Thymus (tissue), 14 donors: ENCODE data around the gene HSFX2. TPM values are rescaled to one million over a fixed set of nuclear protein-coding genes. Genes with fewer than 3 reads are reported as not detected.
A peak's percentile ranks its signal among the peaks of the same experiment; 100 is the strongest.
"Not testable (repeated sequence)": the region's sequence is repeated elsewhere in the genome, so short reads cannot be mapped to it uniquely, and the experiment has no call there.

Experiments used
- DNase-seq, 9 donors: peaks; one replicate each; pipeline ENCODE4 v3.0.0-alpha.2; 2013; ENCODE audit warnings: low spot score in 9 of 9, low read depth in 6 of 9, missing footprints in 1 of 9
- H3K27ac ChIP-seq, 2 donors: one replicate each; pipeline ENCODE4 v1.5.1; 2013; ENCODE audit warnings: control low read depth in 1 of 2, low read depth in 1 of 2, low read length in 1 of 2, mild to moderate bottlenecking in 1 of 2, moderate library complexity in 1 of 2
- H3K27me3 ChIP-seq, 2 donors: one replicate each; pipeline ENCODE4 v1.5.1; 2013; ENCODE audit warnings: low read length in 1 of 2; ENCODE audit not compliant: control insufficient read depth in 2 of 2, insufficient read depth in 1 of 2
- H3K36me3 ChIP-seq, 2 donors: one replicate each; pipeline ENCODE4 v1.5.1; 2013; ENCODE audit warnings: low read length in 1 of 2, mild to moderate bottlenecking in 1 of 2, moderate library complexity in 1 of 2; ENCODE audit not compliant: control insufficient read depth in 2 of 2, insufficient read depth in 2 of 2
- H3K4me1 ChIP-seq, 2 donors: one replicate each; pipeline ENCODE4 v1.5.1; 2013; ENCODE audit warnings: low read length in 2 of 2; ENCODE audit not compliant: control insufficient read depth in 2 of 2, insufficient read depth in 2 of 2
- H3K4me3 ChIP-seq, 2 donors: one replicate each; pipeline ENCODE4 v1.5.1; 2013; ENCODE audit warnings: low read length in 2 of 2, control low read depth in 1 of 2, mild to moderate bottlenecking in 1 of 2
- H3K9me3 ChIP-seq, 2 donors: one replicate each; pipeline ENCODE4 v1.5.1; 2013; ENCODE audit warnings: low read length in 1 of 2, mild to moderate bottlenecking in 1 of 2; ENCODE audit not compliant: control insufficient read depth in 2 of 2, insufficient read depth in 1 of 2
- WGBS: extraction: QIAGEN DNeasy Blood & Tissue Kit; methylation state at CpG from one replicate; pipeline ENCODE4 v1.1.7; 2013; 5-methylcytosine and 5-hydroxymethylcytosine counted together
- long read RNA-seq, 10 donors: transcript quantifications; one replicate each; lab custom pipeline, GENCODE V29; 2026
- polyA plus RNA-seq: library from polyadenylated mRNA; stranded (reverse); fragments of 200-250 nt; gene quantifications from one replicate; pipeline ENCODE4 v1.2.3, GENCODE V29; 2013
- total RNA-seq: library from RNA; stranded (reverse); fragments of 120-200 nt; gene quantifications from one replicate; pipeline ENCODE4 v1.2.4, GENCODE V29; 2013
- donor health status: healthy.

Gene HSFX2, protein sequence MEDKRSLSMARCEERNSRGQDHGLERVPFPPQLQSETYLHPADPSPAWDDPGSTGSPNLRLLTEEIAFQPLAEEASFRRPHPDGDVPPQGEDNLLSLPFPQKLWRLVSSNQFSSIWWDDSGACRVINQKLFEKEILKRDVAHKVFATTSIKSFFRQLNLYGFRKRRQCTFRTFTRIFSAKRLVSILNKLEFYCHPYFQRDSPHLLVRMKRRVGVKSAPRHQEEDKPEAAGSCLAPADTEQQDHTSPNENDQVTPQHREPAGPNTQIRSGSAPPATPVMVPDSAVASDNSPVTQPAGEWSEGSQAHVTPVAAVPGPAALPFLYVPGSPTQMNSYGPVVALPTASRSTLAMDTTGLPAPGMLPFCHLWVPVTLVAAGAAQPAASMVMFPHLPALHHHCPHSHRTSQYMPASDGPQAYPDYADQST
- total RNA-seq (0.28 TPM), polyA plus RNA-seq (1.1 TPM)
- long read RNA-seq, donor 1 = 0 reads
- long read RNA-seq, donor 2 = 0 reads
- long read RNA-seq, donor 3 = 0 reads
- long read RNA-seq, donor 4, partial matches to known transcripts = 0 of 1 reads
- long read RNA-seq, donor 4, other reads (novel, unspliced or antisense) = 0 of 1 reads
- long read RNA-seq, donor 5 = 0 reads
- long read RNA-seq, donor 6 = 0 reads
- long read RNA-seq, donor 7 = 0 reads
- long read RNA-seq, donor 8 = 0 reads
- long read RNA-seq, donor 9 = 0 reads
- long read RNA-seq, donor 10 = 0 reads

- not testable (repeated sequence) for DNase-seq, H3K36me3 ChIP-seq, H3K4me3 ChIP-seq, H3K4me1 ChIP-seq, H3K27ac ChIP-seq, H3K9me3 ChIP-seq, H3K27me3 ChIP-seq
- WGBS = no CpG with 5 or more reads among the region's 17 CpGs
These were observed at the start of gene HSFX2 for GRCh38 chrX:149595214-149595613. TSS of gene HSFX2 (minus strand) at chrX:149595314. CDS start at chrX:149594700, 614 bp downstream.

DNA sequence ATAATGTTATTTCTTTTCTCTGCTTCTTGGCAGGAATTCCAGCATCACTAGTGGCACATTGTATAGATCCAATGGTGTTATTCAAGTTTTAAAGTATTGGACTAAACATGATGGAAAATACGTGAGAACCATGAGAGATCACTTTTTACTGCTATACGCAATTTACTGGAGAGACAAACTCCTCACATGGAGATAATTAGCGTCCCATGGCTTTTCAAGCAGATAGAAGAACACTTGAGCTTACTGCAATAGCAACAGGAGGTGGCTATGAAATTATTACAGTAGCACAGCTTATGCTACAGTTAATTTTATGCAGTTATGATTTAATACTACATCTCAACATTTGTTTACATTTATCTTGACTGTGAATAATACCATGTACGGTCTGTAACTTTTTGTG is 48.4 kb upstream of the HSFX2 start:
- WGBS = 97% methylated on average over 4 of the region's 4 CpGs
- Histone ChIP-seq H3K36me3 (no peaks in the 10 kb centered on the region), H3K4me3 (no peak overlapping the region), H3K27ac (no peak overlapping the region), H3K4me1 (no peaks in the 10 kb centered on the region), H3K27me3 (no peaks in the 10 kb centered on the region), H3K9me3 (no peaks in the 10 kb centered on the region)
- no peak for DNase-seq

- Histone ChIP-seq H3K36me3 (no peaks in the 10 kb centered on the region), H3K4me3 (no peak overlapping the region), H3K9me3 (no peaks in the 10 kb centered on the region), H3K27ac (no peak overlapping the region), H3K4me1 (no peaks in the 10 kb centered on the region), H3K27me3 (no peaks in the 10 kb centered on the region)
- no peak for DNase-seq
- WGBS = 80% methylated on average over 2 of the region's 2 CpGs
These were observed 46.7 kb upstream of the HSFX2 start for GRCh38 chrX:149641835-149642234.

- Histone ChIP-seq H3K4me3 (no peak overlapping the region), H3K27me3 (no peaks in the 10 kb centered on the region), H3K9me3 (no peaks in the 10 kb centered on the region), H3K36me3 (no peaks in the 10 kb centered on the region), H3K4me1 (no peaks in the 10 kb centered on the region), H3K27ac (no peak overlapping the region)
- 75% methylated on average over 3 of the region's 3 CpGs for WGBS
- no peak for DNase-seq
These were observed 46.3 kb upstream of the HSFX2 start for GRCh38 chrX:149641432-149641831.

- no peaks in the 10 kb centered on the region for H3K4me1 ChIP-seq
- no peak for DNase-seq
- no peak overlapping the region for H3K4me3 ChIP-seq
- H3K9me3 ChIP-seq = no peaks in the 10 kb centered on the region
- no peaks in the 10 kb centered on the region for H3K36me3 ChIP-seq
- H3K27ac ChIP-seq = no peak overlapping the region
- WGBS = 95% methylated on average over 3 of the region's 3 CpGs
- H3K27me3 ChIP-seq = no peaks in the 10 kb centered on the region
These were observed 44.5 kb upstream of the HSFX2 start for GRCh38 chrX:149639568-149639967.

DNA sequence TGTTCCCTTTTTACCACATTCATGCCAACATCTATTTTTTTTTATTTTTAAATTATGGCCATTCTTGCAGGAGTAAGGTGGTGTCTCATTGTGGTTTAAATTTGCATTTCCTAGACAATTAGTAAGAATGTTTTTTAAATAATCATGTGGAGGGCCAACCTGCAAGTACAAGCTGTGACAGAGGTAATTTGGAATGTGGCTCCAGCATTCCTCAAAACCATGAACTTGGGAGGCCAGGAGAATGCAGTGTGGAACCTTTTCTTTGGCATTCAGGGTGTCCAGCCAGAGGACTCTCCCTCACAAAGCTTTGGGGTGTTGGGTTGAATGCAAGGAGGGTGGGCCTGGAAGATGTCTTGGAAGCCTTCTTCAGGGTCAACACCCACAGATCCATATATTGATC is 43.7 kb upstream of the HSFX2 start:
- H3K36me3 ChIP-seq = no peaks in the 10 kb centered on the region

DNA sequence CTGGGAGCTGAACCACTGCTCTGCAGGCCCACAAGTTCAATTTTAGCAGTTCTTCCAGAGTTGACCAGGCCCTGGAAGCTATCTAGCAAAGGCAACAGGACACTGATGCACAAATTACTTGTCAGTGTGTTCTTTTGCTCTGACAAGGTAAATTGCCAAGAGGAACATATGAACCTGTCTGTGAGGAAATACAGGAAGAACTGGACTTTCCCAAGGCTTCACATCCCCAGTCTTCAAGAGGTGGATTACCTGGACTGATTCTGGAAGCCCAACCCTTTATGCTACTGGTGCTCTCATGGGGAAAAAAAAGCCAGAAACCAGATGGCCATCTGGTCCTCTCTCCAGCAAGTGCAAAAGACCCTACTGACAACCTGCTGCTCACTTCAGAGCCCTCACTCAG is 38.4 kb upstream of the HSFX2 start:
- no peak overlapping the region for H3K27ac ChIP-seq
- H3K36me3 ChIP-seq = no peaks in the 10 kb centered on the region
- peaks cover 0 to 13% of the 10 kb centered on the region in 2 donors for H3K4me1 ChIP-seq
- no peaks in the 10 kb centered on the region for H3K9me3 ChIP-seq
- H3K27me3 ChIP-seq = peaks cover 0 to 11% of the 10 kb centered on the region in 2 donors
- no peak for DNase-seq
- no peak overlapping the region for H3K4me3 ChIP-seq

More for the DNA sequence above, 43.7 kb upstream of the HSFX2 start:
- no peak for DNase-seq
- peaks cover 0 to 2% of the 10 kb centered on the region in 2 donors for H3K27me3 ChIP-seq
- no peak overlapping the region for H3K4me3 ChIP-seq
- H3K27ac ChIP-seq = no peak overlapping the region
- no peaks in the 10 kb centered on the region for H3K4me1 ChIP-seq
- H3K9me3 ChIP-seq = no peaks in the 10 kb centered on the region

GRCh38 chrX:149631234-149632165 is 36.4 kb upstream of the HSFX2 start, which contains the start of gene TMEM185A:
TSS of gene TMEM185A (minus strand) at chrX:149631792. CDS start at chrX:149631580, 212 bp downstream.
- WGBS = under 1% methylated on average over 100 of the region's 102 CpGs
- H3K4me3 ChIP-seq = peak within 1 kb of the TSS; percentile 51 to 58
- peaks cover 0 to 13% of the 10 kb centered on the region in 2 donors for H3K4me1 ChIP-seq
- H3K27me3 ChIP-seq = peaks cover 0 to 11% of the 10 kb centered on the region in 2 donors
- H3K27ac ChIP-seq = no peak within 1 kb of the TSS
- peak in 8 of 9 donors; percentile 11 to 77 (median 46) for DNase-seq
- no peaks in the 10 kb centered on the region for H3K9me3 ChIP-seq
- no peaks in the 10 kb centered on the region for H3K36me3 ChIP-seq
